GM18907 (cell line): ENCODE results near the gene FAM13C.

Source experiments
- ATAC-seq: cut with Tn5 transposase; IDR thresholded peaks from one replicate; pipeline ENCODE4 v1.9.1; 2021; ENCODE audit warnings: mild to moderate bottlenecking, moderate library complexity; ENCODE audit not compliant: unreplicated experiment

Gene FAM13C

DNA sequence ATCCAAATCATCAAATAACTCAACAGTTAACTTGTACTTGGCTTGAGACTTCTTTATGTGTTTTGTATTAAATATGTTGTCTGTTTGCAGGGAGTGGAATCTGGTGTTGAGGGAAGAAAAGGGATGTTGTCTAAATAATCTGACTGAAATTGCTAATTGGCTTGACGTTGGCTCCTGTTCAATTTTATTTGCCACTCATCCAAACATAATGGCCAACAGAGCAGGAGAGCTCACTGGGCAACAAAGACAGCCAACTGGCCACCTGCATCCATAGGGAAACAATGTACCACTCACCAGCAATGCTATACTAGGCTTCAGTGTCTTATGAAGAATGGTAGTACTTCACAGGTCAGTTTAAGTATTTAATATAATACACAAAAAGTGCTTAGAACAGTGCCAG is 80.5 kb downstream of the FAM13C start:
- ATAC-seq: no peak

DNA sequence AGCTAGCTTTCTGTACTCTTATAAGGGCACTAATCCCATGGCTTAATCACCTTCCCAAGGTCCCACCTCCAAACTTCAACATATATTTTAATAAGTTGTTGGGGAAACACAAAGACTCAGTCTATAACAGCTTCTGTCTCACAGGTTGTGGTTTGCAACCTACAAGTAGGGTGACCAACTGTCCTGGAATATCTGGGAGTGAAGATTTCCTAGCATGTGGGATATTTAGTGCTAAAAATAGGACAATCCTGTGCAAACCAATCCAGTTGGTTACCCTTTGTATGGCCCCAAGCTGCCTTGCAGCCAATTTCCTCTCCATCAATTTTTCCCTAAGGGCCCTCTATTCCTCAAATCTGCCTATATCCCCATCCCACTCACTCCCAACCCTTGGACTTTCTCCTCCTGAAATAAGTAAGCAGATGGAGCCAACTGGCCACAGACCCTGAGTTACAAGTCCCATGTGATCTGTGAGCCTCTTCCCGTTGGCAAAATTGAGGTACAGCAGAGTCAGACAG is 82.3 kb downstream of the FAM13C start:
- no peak for ATAC-seq

- ATAC-seq: no peak
Measured at GRCh38 chr10:59279476-59279875, 82.9 kb downstream of the FAM13C start.

DNA sequence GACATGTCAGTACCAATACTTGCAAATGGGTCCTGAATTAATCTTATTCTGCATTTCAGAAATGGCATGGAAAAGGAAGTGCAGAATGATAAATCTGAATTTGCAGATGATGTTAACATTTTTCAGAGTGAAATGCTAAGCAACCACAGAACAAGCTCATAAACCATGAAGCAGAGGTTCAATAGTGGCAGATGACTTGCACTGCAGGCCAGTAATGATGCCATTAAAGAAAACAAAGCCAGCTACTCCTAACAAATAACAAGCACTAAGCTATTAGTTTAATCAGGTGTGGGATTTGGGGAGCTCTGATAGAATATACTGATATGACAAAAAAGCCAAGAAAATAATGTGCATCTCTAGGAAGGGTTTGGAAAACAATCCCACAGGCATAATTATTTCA is 85.4 kb downstream of the FAM13C start:
- ATAC-seq: no peak

DNA sequence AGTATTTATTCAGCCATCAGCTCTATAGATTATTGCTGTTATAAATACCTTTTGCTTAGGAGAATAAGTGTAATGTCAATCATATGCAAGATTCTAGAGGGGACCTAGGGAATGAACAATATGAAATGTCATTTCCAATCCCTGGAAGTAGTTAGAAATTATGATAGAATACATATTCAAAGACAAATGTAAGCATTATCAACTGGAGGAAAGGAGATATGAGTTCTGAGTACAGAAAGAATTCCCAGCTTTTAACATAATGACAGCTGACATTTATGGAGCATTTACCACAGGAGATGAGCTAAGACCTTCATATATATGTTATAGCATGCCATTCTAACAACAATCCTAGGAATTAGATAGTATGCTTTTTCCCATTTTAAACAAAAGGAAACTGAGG is 86.2 kb downstream of the FAM13C start:
- no peak for ATAC-seq

- no peak for ATAC-seq
Measured at GRCh38 chr10:59273445-59273844, 88.9 kb downstream of the FAM13C start.

- no peak for ATAC-seq
Measured at GRCh38 chr10:59272061-59272460, 90.3 kb downstream of the FAM13C start.

DNA sequence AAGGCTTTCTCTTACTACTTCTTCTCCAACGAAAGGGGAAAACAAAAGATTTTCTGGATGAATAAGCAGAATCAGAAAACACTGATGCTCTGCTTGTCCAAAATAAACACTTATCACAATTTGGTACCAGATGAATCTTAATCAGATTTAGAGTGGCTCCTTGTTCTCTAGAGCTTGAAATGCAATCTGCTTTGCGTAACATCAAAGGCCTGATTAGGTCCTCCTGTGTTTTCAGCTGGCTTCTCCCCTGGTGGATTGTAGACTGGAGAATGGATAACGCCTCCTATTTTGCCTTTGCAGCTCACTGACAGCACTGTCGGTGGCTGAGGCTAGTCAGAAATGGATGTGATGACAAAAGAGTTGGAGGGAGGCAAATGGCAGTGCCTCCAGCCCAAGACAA is 91.2 kb downstream of the FAM13C start:
- ATAC-seq: no peak

DNA sequence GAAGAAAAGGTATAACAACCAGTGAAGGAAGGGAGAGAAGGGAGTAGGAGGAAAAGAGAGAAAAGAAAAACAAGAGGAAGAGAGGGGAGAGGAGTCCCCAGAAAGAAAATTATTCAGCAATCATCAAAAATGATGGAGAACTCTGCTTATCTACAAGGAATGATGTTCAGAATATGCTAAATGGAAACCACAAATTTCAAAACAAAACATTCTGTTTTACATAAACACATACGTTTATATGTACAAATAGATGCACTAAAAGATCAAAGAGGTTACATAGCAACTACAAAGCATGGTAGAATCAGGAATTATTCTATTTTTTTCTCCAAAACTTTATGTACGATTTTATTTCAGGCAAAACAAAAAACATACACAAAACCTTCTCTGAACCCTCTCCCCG is 91.9 kb downstream of the FAM13C start:
- ATAC-seq: no peak

- ATAC-seq: no peak
Measured at GRCh38 chr10:59269651-59270050, 92.7 kb downstream of the FAM13C start.

- ATAC-seq: no peak
Measured at GRCh38 chr10:59268460-59268859, 93.9 kb downstream of the FAM13C start.

DNA sequence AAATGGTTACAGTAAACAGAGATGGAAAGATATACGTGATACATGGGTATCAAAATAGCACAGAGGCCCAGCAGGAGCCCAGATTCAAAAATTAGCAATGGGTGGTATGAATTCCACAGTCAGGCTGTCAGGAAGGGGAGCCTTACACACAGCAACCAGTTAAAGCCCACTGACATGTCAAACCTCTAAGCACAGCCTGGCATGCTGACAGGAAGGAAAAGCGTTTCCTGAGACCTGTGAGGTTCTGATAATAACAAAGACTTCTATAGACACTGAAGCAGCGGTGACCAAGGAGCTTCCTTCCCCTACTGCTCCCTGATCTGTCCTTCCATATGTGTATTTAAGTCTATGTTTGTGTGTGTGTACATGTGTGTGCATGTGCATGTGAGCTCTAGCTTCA is 96.0 kb downstream of the FAM13C start:
- no peak for ATAC-seq

DNA sequence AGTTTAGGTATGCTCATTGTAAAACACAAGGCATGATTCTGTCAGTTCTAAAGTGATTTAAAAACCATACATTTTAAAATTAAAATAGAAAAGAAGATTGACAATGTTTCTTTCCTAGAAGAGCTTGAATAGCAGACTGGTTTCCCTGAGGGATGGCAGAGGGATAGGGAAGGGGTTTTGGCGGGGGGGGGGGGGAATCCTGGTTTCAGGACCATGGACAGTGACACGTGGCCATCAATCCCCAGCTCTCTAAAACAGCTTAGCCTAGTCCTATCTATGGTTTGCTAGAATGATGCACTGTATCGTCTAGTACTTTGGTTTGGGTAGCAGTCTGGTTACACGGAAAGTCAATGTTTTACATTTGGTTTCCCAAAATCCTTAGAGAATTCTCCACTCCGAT is 97.2 kb downstream of the FAM13C start:
- no peak for ATAC-seq

DNA sequence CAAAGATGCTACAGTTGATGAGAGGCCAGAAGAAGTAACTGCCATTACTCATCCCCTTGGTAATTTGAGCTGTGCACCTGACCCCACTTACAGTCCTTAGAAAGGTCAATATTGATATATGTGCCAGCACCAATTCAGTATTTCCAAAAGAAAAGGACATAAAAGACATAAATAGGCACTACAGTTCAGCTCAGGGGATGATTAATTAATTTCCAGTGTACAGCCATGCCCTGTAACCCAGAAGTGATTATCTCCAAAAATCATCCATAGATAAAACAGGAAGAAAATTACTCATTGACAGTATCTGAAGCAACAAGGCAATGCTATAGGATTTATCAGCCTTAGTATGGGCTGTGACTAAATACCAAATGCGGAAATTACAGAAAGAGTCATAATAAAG is 103.5 kb downstream of the FAM13C start:
- no peak for ATAC-seq

GRCh38 chr10:59257224-59257623 is 105.1 kb downstream of the FAM13C start:
- ATAC-seq: no peak

DNA sequence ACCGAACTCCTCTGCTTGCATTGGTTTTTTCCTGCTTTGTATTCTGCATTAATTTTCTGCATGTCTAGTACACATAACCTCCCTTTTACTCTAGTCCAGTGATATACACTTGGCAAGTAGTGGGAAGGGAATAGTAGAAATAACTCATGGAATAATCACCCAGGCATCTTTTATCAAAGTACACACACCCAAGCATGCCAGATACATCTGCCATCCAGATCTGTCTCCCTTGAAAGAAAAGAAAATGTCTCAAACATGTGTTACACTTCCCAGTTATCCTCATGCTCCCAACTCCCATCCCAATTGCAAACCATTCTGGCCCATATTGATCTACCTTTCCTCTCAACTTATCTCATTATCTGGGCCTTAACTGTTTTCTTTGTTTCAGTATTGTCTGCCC is 106.9 kb downstream of the FAM13C start:
- no peak for ATAC-seq

DNA sequence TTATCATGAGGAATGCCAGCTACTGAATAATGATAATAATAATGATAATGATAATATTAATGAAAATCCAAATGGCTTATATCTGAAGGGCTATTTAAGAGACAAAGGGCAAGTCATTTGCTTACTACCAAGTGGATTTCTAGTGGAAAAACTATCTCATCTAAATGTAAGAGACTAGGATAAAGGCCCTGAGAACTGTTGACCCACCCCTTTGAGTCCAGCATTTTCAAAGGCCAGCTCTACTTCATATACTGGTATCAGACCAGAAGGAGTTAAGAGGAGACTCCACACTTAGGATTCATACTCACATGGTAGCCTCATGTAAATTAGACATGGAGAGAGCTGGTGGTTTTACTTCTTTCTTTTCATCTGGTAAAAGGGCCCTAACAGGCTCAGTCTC is 109.9 kb downstream of the FAM13C start:
- ATAC-seq: no peak

DNA sequence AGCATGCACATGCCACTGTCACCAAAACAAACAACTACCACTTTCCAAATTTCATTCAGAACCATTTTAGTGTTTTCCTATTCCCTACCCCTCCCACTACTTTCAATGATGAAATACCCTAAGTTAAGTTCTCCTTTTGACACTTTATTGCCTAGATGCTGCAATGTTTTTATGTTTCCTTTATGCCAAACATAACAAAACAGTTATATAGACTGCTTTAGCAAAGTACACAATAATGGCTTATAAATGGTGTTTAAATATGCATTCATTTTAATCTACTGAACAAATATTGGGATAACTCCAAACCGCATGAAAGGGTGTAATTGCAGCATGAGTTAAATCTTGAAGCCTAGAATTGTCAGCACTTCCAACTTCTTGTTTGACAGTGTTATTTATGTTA is 116.7 kb downstream of the FAM13C start:
- no peak for ATAC-seq

DNA sequence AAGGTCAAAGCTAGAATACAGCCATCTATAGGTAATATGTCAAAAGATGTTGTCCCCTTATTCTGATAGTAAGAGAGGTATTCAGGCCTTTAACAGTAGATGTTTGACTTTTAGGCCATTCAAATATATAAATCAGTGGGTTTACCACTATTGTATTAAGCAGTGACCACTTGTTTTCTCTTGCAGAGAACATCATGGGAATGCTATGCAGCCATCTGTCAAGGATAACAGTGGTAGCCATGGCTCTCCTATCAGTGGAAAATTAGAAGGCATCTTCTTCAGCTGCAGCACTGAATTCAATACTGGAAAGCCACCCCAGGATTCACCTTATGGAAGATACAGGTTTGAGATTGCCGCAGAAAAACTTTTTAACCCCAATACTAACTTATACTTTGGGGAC is 117.5 kb downstream of the FAM13C start:
- no peak for ATAC-seq

DNA sequence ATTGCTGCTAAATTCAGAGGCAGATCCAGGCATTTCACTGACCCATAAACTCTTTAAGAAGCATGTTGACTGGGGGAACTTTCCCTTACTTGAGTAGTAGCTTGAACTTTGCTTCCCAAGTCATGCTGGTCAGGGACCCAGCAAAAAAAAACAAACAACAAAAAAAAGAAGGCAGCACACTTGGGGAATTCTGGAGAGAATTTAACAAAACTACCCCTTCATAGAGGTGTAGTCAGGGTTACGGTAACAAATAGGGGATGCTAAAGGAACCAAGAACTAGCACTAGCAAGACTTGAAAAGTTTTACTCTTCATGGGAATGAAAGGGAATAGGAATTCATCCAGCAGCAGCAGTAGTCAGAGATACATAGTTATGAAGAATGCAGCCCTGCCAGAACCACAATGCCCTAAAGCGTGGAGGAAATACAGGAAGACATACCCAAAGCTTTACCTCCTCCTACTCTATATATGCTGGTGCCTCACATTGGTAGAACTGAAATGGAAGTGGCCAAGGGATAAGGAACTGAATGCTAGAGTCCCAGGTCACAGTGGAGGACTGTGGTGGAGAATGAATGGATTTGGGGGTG is 118.6 kb downstream of the FAM13C start:
- ATAC-seq: no peak

- no peak for ATAC-seq
Measured at GRCh38 chr10:59242991-59243390, 119.4 kb downstream of the FAM13C start.

DNA sequence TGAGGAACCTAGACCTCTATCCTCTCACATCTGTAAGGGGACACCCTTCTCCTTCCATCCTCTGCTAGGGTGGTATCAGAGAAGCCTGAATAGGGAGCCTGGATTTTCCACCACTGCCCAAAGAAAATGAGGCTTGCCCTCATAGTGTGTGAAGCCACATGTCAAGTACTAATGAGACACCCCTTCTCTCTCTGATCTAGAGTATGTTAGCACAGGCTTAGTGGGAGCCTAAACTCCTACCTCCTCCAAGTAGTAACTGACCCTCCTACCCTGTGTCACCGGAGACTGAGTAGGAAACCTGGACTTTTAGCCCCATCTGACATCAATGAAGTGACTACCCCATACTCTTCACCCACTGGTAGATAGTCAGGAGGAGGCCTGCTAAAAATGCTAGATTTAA is 120.3 kb downstream of the FAM13C start:
- no peak for ATAC-seq

GRCh38 chr10:59240582-59241183 is 121.7 kb downstream of the FAM13C start:
- no peak for ATAC-seq
